CD4-positive, CD25-positive, alpha-beta regulatory T cell (primary cell): ENCODE data around the gene C9orf152. TPM values are rescaled to one million over a fixed set of nuclear protein-coding genes. Genes with fewer than 3 reads are reported as not detected.

Experiments
- ATAC-seq, 2 donors: fragments of 150-1000 bp; cut with Tn5 transposase; one replicate each; pipeline ENCODE4 v1.10.0; 2021; ENCODE audit warnings: low read depth in 2 of 2, moderate number of reproducible peaks in 2 of 2, moderate library complexity in 1 of 2
- DNase-seq, 3 donors: peaks; one replicate each; pipeline versions ENCODE4 v3.0.0 to v3.0.0-alpha.2; 2012 to 2022; ENCODE audit warnings: mixed read lengths in 1 of 3
- H3K27ac ChIP-seq: one replicate; pipeline ENCODE4 v1.7.0; 2013; ENCODE audit warnings: mild to moderate bottlenecking, low read length; ENCODE audit not compliant: insufficient read depth, poor library complexity, severe bottlenecking
- H3K27me3 ChIP-seq: one replicate; pipeline ENCODE4 v1.7.0; 2013; ENCODE audit warnings: low read length; ENCODE audit not compliant: control insufficient read depth, insufficient read depth
- H3K36me3 ChIP-seq: one replicate; pipeline ENCODE4 v1.7.0; 2013; ENCODE audit warnings: mild to moderate bottlenecking, low read length, moderate library complexity; ENCODE audit not compliant: control insufficient read depth, insufficient read depth
- H3K4me1 ChIP-seq: 2 replicates; pipeline ENCODE4 v1.7.0; 2013; ENCODE audit warnings: mild to moderate bottlenecking, low read length; ENCODE audit not compliant: insufficient read depth, control insufficient read depth, poor library complexity, severe bottlenecking
- H3K4me3 ChIP-seq: one replicate; pipeline ENCODE4 v1.7.0; 2013; ENCODE audit warnings: low read depth, mild to moderate bottlenecking, low read length, moderate library complexity
- H3K9me3 ChIP-seq, 2 experiments: 1 replicate in 1 of 2; 2 replicates in 1 of 2; pipeline ENCODE4 v1.7.0; 2013; ENCODE audit warnings: low read length in 2 of 2, mild to moderate bottlenecking in 1 of 2, moderate library complexity in 1 of 2; ENCODE audit not compliant: control insufficient read depth in 2 of 2
- H3K27ac Mint-ChIP-seq, 3 donors: one replicate each; pipeline ENCODE4 v1.8.0; 2020 to 2022; ENCODE audit warnings: mild to moderate bottlenecking in 3 of 3, mixed read lengths in 3 of 3, moderate library complexity in 2 of 3
- H3K27me3 Mint-ChIP-seq: one replicate; pipeline ENCODE4 v1.8.0; 2022; ENCODE audit warnings: mild to moderate bottlenecking, mixed read lengths
- H3K36me3 Mint-ChIP-seq: one replicate; pipeline ENCODE4 v1.8.0; 2020; ENCODE audit warnings: mixed read lengths
- H3K4me1 Mint-ChIP-seq, 4 donors: one replicate each; pipeline ENCODE4 v1.8.0; 2020 to 2022; ENCODE audit warnings: mixed read lengths in 4 of 4, mild to moderate bottlenecking in 1 of 4
- H3K4me3 Mint-ChIP-seq, 4 donors: one replicate each; pipeline ENCODE4 v1.8.0; 2020 to 2022; ENCODE audit warnings: mild to moderate bottlenecking in 4 of 4, mixed read lengths in 4 of 4, moderate library complexity in 3 of 4
- H3K9me3 Mint-ChIP-seq, 7 donors: one replicate each; pipeline ENCODE4 v1.8.0; 2020 to 2022; ENCODE audit warnings: mixed read lengths in 7 of 7, mild to moderate bottlenecking in 3 of 7, moderate library complexity in 2 of 7
- polyA plus RNA-seq, 4 donors: library from polyadenylated mRNA; unstranded; fragments of 300-500 nt; fragmentation: Illumina TruSeq; gene quantifications; one replicate each; pipeline ENCODE4 v1.2.3, GENCODE V29; 2021
- total RNA-seq: library from RNA; stranded (reverse); gene quantifications from one replicate; pipeline ENCODE4 v1.2.3, GENCODE V29; 2022

C9orf152 gene
- total RNA-seq: not detected
- polyA plus RNA-seq: not detected

- no peaks in the 10 kb centered on the region for H3K36me3 ChIP-seq
- Mint-ChIP-seq H3K27ac (no peak within 1 kb of the TSS), H3K36me3 (peaks cover 3% of the 10 kb centered on the region), H3K4me1 (peaks cover 0 to 5% (median 0%) of the 10 kb centered on the region in 4 donors), H3K27me3 (peaks cover 16% of the 10 kb centered on the region), H3K4me3 (no peak within 1 kb of the TSS), H3K9me3 (peaks cover 0 to 3% (median 0%) of the 10 kb centered on the region in 7 donors)
- ATAC-seq (no peak), DNase-seq (no peak)
- no peak within 1 kb of the TSS for H3K27ac ChIP-seq
- H3K4me3 ChIP-seq: no peak within 1 kb of the TSS
- no peaks in the 10 kb centered on the region for H3K4me1 ChIP-seq
- peaks cover 2% of the 10 kb centered on the region for H3K27me3 ChIP-seq
- H3K9me3 ChIP-seq: no peaks in the 10 kb centered on the region
Measured at GRCh38 chr9:110208031-110208430, at the start of gene C9orf152. Gene C9orf152, minus strand, starts transcription at chr9:110208159. Its CDS starts 580 bp downstream, at chr9:110207579.

DNA sequence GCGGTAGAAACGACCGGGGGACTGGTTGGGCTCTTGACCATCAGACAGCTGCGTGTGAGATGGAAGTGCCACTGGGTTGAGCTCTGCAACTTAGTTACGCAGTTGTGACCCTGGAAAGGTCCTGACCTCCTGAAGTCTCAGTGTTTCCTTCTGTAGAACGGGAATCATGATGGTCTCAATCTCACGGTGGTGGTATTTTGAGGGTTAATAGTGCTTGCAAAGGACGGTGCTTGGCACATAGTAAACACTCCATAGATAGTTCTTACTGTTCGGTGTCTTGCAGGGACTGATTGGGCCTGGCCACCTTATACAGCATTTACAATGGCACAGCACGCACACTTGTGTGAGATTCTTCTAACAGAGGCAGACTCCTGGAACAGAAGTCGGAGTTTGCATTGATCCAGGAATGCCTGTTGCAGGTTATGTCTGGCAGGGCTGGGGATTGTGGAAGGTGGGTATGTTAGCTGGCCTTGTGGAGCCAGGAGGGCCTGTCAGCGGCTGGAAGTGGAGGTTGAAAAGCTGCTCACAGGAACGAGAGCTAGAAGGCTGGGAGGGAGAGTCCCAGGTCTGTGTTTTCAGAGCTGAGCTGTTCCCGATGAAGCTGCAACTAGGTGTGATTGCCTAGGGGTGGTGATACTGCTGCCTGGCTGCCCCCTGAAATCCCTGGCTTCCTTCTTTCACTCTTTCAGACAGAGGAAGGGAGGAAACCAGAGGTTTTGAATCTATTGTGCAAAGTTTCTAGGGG lies 49.3 kb upstream of the C9orf152 start:
- Mint-ChIP-seq H3K4me1 (peaks cover 6 to 44% (median 33%) of the 10 kb centered on the region in 4 donors), H3K36me3 (no peaks in the 10 kb centered on the region), H3K9me3 (peaks cover 0 to 1% (median 0%) of the 10 kb centered on the region in 7 donors), H3K27ac (peak overlapping the region; percentile 84 to 97 (median 90)), H3K27me3 (peaks cover 16% of the 10 kb centered on the region), H3K4me3 (peak overlapping the region; percentile 91 to 99 (median 96))
- H3K9me3 ChIP-seq: no peaks in the 10 kb centered on the region
- H3K4me1 ChIP-seq: peaks cover 39% of the 10 kb centered on the region
- DNase-seq: no peak
- H3K27ac ChIP-seq: peak overlapping the region; percentile 71
- ATAC-seq: no peak
- peak overlapping the region; percentile 84 for H3K4me3 ChIP-seq
- no peaks in the 10 kb centered on the region for H3K27me3 ChIP-seq
- H3K36me3 ChIP-seq: no peaks in the 10 kb centered on the region

GRCh38 chr9:110256380-110257096 lies 48.6 kb upstream of the C9orf152 start, which contains the start of gene TXN:
Gene TXN, minus strand, starts transcription at chr9:110256507. Its CDS starts 72 bp downstream, at chr9:110256435.
- Mint-ChIP-seq H3K9me3 (peaks cover 0 to 1% (median 0%) of the 10 kb centered on the region in 7 donors), H3K4me3 (peak within 1 kb of the TSS; percentile 91 to 99 (median 97)), H3K36me3 (no peaks in the 10 kb centered on the region), H3K4me1 (peaks cover 6 to 51% (median 39%) of the 10 kb centered on the region in 4 donors), H3K27me3 (peaks cover 10% of the 10 kb centered on the region), H3K27ac (peak within 1 kb of the TSS; percentile 90 to 97 (median 97))
- peak; percentile 73 to 93 (median 76) for DNase-seq
- H3K9me3 ChIP-seq: no peaks in the 10 kb centered on the region
- no peaks in the 10 kb centered on the region for H3K27me3 ChIP-seq
- H3K4me3 ChIP-seq: peak within 1 kb of the TSS; percentile 84
- no peaks in the 10 kb centered on the region for H3K36me3 ChIP-seq
- peak; percentile 80 for ATAC-seq
- H3K27ac ChIP-seq: peak within 1 kb of the TSS; percentile 71
- H3K4me1 ChIP-seq: peaks cover 43% of the 10 kb centered on the region

DNA sequence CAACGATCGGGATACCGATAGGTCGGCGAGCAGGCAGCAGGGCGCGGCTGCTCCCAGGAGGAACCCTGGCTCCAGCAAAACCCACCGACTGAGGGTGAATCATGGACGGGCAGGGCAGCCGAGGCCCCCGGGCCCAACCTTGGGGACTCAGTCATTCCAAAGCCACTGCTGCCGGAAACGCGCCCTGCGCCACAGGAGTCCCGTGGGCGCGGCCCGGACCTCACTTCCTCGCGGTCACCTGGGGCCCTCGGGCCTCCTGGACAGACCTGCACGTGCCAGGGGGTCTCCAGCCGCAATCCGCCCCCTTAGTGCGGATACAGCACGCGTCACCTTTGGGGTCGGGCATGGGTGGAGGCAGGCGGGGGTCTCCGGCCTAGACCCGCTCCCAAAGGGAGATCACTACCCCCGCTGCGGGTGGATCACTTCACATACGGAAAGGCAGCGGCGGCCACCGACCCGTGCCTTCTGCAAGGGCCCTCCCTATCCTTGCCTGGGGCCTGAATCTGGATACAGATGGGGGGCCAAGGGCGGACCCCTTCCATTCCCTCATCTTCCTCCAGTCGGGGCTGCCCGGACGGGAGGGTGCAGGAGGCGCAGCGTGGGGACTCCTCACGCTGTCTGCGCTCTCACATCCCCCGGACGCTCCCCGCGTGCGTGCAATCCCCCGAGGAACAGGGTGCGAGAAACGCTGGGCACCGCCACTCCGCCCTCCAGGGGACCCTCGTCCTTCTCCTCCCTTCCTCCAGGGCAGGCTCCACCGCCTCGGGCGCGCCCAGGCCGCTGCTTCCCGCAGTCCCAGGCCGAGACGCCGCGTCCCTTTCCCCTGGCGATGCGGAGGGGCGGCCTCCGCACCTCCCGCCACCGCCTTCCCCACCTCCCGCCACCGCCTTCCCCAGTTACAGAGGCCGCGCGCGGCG lies 47.8 kb upstream of the C9orf152 start:
- peak; percentile 6 to 10 for ATAC-seq
- Histone ChIP-seq H3K27me3 (no peaks in the 10 kb centered on the region), H3K4me3 (peak overlapping the region; percentile 81), H3K9me3 (no peaks in the 10 kb centered on the region), H3K27ac (peak overlapping the region; percentile 71), H3K4me1 (peaks cover 44% of the 10 kb centered on the region), H3K36me3 (no peaks in the 10 kb centered on the region)
- Mint-ChIP-seq H3K9me3 (peaks cover 0 to 1% (median 0%) of the 10 kb centered on the region in 7 donors), H3K36me3 (no peaks in the 10 kb centered on the region), H3K4me1 (peaks cover 6 to 58% (median 39%) of the 10 kb centered on the region in 4 donors), H3K4me3 (peak overlapping the region; percentile 91 to 99 (median 96)), H3K27me3 (peaks cover 2% of the 10 kb centered on the region), H3K27ac (peak overlapping the region; percentile 90 to 97 (median 90))
- peak in 2 of 3 donors; percentile 21 to 63 for DNase-seq

DNA sequence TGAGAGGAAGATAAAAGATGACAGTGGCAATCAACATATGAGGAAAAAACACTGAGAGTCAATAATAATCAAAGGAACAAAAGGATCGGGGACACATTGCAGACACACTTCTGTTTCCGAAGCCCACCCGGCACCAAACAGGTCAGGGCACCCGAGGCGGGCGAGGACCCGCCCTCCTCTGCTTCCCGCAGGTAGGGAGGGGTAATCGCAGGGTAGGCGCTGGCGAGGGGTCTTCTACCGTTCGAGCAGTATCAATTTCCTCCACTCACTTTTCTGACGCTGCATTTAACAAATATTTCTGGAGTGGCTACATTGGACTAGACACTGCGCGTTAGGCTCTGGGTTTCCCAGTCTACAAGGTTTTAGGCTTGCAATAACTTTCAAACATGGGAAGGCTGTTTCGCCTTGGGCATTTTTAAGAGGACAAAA lies 47.1 kb upstream of the C9orf152 start:
- Histone ChIP-seq H3K36me3 (peaks cover 4% of the 10 kb centered on the region), H3K4me3 (peak overlapping the region; percentile 81), H3K4me1 (peaks cover 44% of the 10 kb centered on the region), H3K9me3 (no peaks in the 10 kb centered on the region), H3K27me3 (no peaks in the 10 kb centered on the region), H3K27ac (peak overlapping the region; percentile 71)
- peak in 1 of 3 donors; percentile 30 for DNase-seq
- Mint-ChIP-seq H3K4me3 (peak overlapping the region; percentile 91 to 99 (median 96)), H3K9me3 (peaks cover 0 to 1% (median 0%) of the 10 kb centered on the region in 7 donors), H3K4me1 (peaks cover 6 to 63% (median 41%) of the 10 kb centered on the region in 4 donors), H3K27me3 (no peaks in the 10 kb centered on the region), H3K36me3 (no peaks in the 10 kb centered on the region), H3K27ac (peak overlapping the region; percentile 84 to 94 (median 90))
- no peak for ATAC-seq

- Histone ChIP-seq H3K36me3 (peaks cover 8% of the 10 kb centered on the region), H3K4me3 (peak overlapping the region; percentile 81), H3K4me1 (peaks cover 44% of the 10 kb centered on the region), H3K9me3 (no peaks in the 10 kb centered on the region), H3K27ac (peak overlapping the region; percentile 71), H3K27me3 (no peaks in the 10 kb centered on the region)
- DNase-seq (peak in 1 of 3 donors; percentile 22), ATAC-seq (no peak)
- no peaks in the 10 kb centered on the region for H3K27me3 Mint-ChIP-seq
- H3K4me3 Mint-ChIP-seq: peak overlapping the region; percentile 91 to 99 (median 96)
- H3K9me3 Mint-ChIP-seq: peaks cover 0 to 1% (median 0%) of the 10 kb centered on the region in 7 donors
- H3K4me1 Mint-ChIP-seq: peaks cover 7 to 69% (median 42%) of the 10 kb centered on the region in 4 donors
- peaks cover under 1% of the 10 kb centered on the region for H3K36me3 Mint-ChIP-seq
- H3K27ac Mint-ChIP-seq: peak overlapping the region; percentile 84 to 94 (median 90)
Measured at GRCh38 chr9:110254500-110254899, 46.5 kb upstream of the C9orf152 start.
